HG03520 (cell line): ENCODE results near the gene XYLB.

ENCODE experiments used
- ATAC-seq: cut with Tn5 transposase; IDR thresholded peaks from one replicate; pipeline ENCODE4 v1.9.1; 2021; ENCODE audit warnings: mild to moderate bottlenecking, moderate library complexity; ENCODE audit not compliant: unreplicated experiment

The XYLB gene

GRCh38 chr3:38453075-38453912 is 106.7 kb downstream of the XYLB start, which contains the start of gene ACVR2B:
Gene ACVR2B (plus strand): TSS chr3:38453890. CDS start chr3:38454323, 433 bp downstream.
- ATAC-seq, result peak; percentile 40

GRCh38 chr3:38453913-38454177 is 107.3 kb downstream of the XYLB start:
- no peak for ATAC-seq

GRCh38 chr3:38454178-38454883 is 107.7 kb downstream of the XYLB start:
- peak; percentile 38 for ATAC-seq

- no peak for ATAC-seq
These were observed 108.5 kb downstream of the XYLB start for GRCh38 chr3:38454884-38455638.

GRCh38 chr3:38455639-38456430 is 109.2 kb downstream of the XYLB start:
- no peak for ATAC-seq

GRCh38 chr3:38457111-38458003 is 110.8 kb downstream of the XYLB start:
- ATAC-seq, result no peak

GRCh38 chr3:38458796-38459498 is 112.4 kb downstream of the XYLB start:
- no peak for ATAC-seq

GRCh38 chr3:38459499-38460048 is 113.0 kb downstream of the XYLB start:
- no peak for ATAC-seq

- no peak for ATAC-seq
These were observed 114.0 kb downstream of the XYLB start for GRCh38 chr3:38460377-38461270.
